ENCODE data around the gene FAM90A1.
"Not testable (repeated sequence)": the region's sequence is repeated elsewhere in the genome, so short reads cannot be mapped to it uniquely, and the experiment has no call there.

GRCh38 chr12:8266706-8267105, 39.3 kb upstream of the FAM90A1 start:
- not testable (repeated sequence) for TF ChIP-seq CTCF (conservative IDR thresholded peaks at IDR 0.05; ENCODE audit: low read depth, low read length); EZH2 (IDR thresholded peaks at IDR 0.05; ENCODE audit: borderline replicate concordance, low read depth, low read length, poor library complexity, severe bottlenecking)

Data from A673 (cell line).